ENCODE data around the gene DOCK4. TPM values are rescaled to one million over a fixed set of nuclear protein-coding genes. Genes with fewer than 3 reads are reported as not detected.

DOCK4 gene
- total and polyA plus RNA-seq, 2 of the 8 experiments (the other 6 are each of a cell fraction or from before 2014, with no cell fraction given), result 5.1 to 23.6 TPM

GRCh38 chr7:112137141-112138101, 68.8 kb downstream of the DOCK4 start (continued):
- TF ChIP-seq SUZ12 (IDR thresholded peaks at IDR 0.05; ENCODE audit: low read length) (no peak), SIX5 (IDR thresholded peaks at IDR 0.05; ENCODE audit: low read depth, low read length) (no peak), NRF1 (IDR thresholded peaks at IDR 0.05; ENCODE audit: low read depth, low read length) (no peak), CREB1 (IDR thresholded peaks at IDR 0.05) (no peak), RXRA (IDR thresholded peaks at IDR 0.05; ENCODE audit: insufficient read depth, low read depth, low read length) (no peak), EP300 (IDR thresholded peaks at IDR 0.05; ENCODE audit: borderline replicate concordance in 1 of 2, low read depth in 2 of 2, low read length in 2 of 2) (no peak), KDM1A (IDR thresholded peaks at IDR 0.05; ENCODE audit: borderline replicate concordance, low read length) (no peak)

Measured in H1 (cell line).